HL-60/S4 treated with phorbol 12-myristate 13-acetate at 8.2 ng/mL for 4 days and 3 days (cell line): Measurements from ENCODE around the gene SHLD2.
"Not testable (repeated sequence)": the region's sequence is repeated elsewhere in the genome, so short reads cannot be mapped to it uniquely, and the experiment has no call there.

Experiments
- in situ Hi-C: fragments of 300-500 bp; cut with MboI; formaldehyde crosslinking; loops from 2 replicates; pipeline ENCODE4 v1.15.0; 2022; ENCODE audit warnings: low sequenced_read_pairs

SHLD2 gene

GRCh38 chr10:87094373-87095235 lies at the start of gene SHLD2, which contains the start of gene GLUD1:
SHLD2 (plus strand) TSS chr10:87095206; CDS start chr10:87151355, 56,149 bp downstream.
GLUD1 (minus strand) TSS chr10:87094843; CDS start chr10:87094769, 74 bp downstream.
- in situ Hi-C loops = no loop called here

GRCh38 chr10:87045434-87045938 lies 49.5 kb upstream of the SHLD2 start:
- in situ Hi-C loops = no loop called here

GRCh38 chr10:87053111-87053510 lies 41.9 kb upstream of the SHLD2 start:
- in situ Hi-C loops = no loop called here

- in situ Hi-C loops = no loop called here
These were observed 41.3 kb upstream of the SHLD2 start for GRCh38 chr10:87053577-87054181.

GRCh38 chr10:87054373-87055295 lies 40.4 kb upstream of the SHLD2 start:
- in situ Hi-C loops = no loop called here

- in situ Hi-C loops = no loop called here
These were observed 36.8 kb upstream of the SHLD2 start for GRCh38 chr10:87058171-87058570.

GRCh38 chr10:87059401-87059800 lies 35.6 kb upstream of the SHLD2 start:
- in situ Hi-C loops = no loop called here

- in situ Hi-C loops = no loop called here
These were observed 34.6 kb upstream of the SHLD2 start for GRCh38 chr10:87060280-87060928.

GRCh38 chr10:87064651-87065050 lies 30.4 kb upstream of the SHLD2 start:
- in situ Hi-C loops = no loop called here

- in situ Hi-C loops = no loop called here
These were observed 28.8 kb upstream of the SHLD2 start for GRCh38 chr10:87066178-87066577.

GRCh38 chr10:87066865-87067264 lies 28.1 kb upstream of the SHLD2 start:
- in situ Hi-C loops = no loop called here

GRCh38 chr10:87068281-87068680 lies 26.7 kb upstream of the SHLD2 start:
- in situ Hi-C loops = no loop called here

- in situ Hi-C loops = no loop called here
These were observed 22.6 kb upstream of the SHLD2 start for GRCh38 chr10:87072449-87072848.

GRCh38 chr10:87076421-87076820 lies 18.6 kb upstream of the SHLD2 start:
- in situ Hi-C loops = not testable (repeated sequence)

GRCh38 chr10:87079106-87079836 lies 15.7 kb upstream of the SHLD2 start:
- in situ Hi-C loops = no loop called here

GRCh38 chr10:87080621-87081020 lies 14.4 kb upstream of the SHLD2 start:
- in situ Hi-C loops = not testable (repeated sequence)

GRCh38 chr10:87081574-87081973 lies 13.4 kb upstream of the SHLD2 start:
- in situ Hi-C loops = not testable (repeated sequence)

GRCh38 chr10:87082219-87082618 lies 12.8 kb upstream of the SHLD2 start:
- in situ Hi-C loops = not testable (repeated sequence)

GRCh38 chr10:87083576-87084290 lies 11.3 kb upstream of the SHLD2 start:
- in situ Hi-C loops = not testable (repeated sequence)
